CD14-positive monocyte (primary cell): ENCODE results near the gene C16orf82. TPM values are rescaled to one million over a fixed set of nuclear protein-coding genes. Genes with fewer than 3 reads are reported as not detected.
"Not testable (repeated sequence)": the region's sequence is repeated elsewhere in the genome, so short reads cannot be mapped to it uniquely, and the experiment has no call there.

Experiments used
- DNase-seq, 3 donors: peaks; one replicate each; pipeline ENCODE4 v3.0.0-alpha.2; 2011 to 2022
- H2AFZ ChIP-seq: 2 replicates; pipeline ENCODE4 v1.6.0; 2012; ENCODE audit warnings: mild to moderate bottlenecking, low read depth, low read length, inconsistent platforms; ENCODE audit not compliant: insufficient read depth, poor library complexity, severe bottlenecking
- H3K27ac ChIP-seq, 2 donors: 1 replicate in 1 of 2; 2 replicates in 1 of 2; pipeline ENCODE4 v1.5.1; 2012 to 2013; ENCODE audit warnings: low read length in 2 of 2, control low read depth in 1 of 2, inconsistent platforms in 1 of 2, low read depth in 1 of 2, mild to moderate bottlenecking in 1 of 2
- H3K27me3 ChIP-seq, 2 donors: one replicate each; pipeline versions ENCODE4 v1.6.0 to v1.6.1; 2011 to 2013; ENCODE audit warnings: low read length in 2 of 2; ENCODE audit not compliant: control insufficient read depth in 2 of 2, insufficient read depth in 2 of 2
- H3K36me3 ChIP-seq, 2 donors: replicated peaks in 1 of 2; 1 replicate in 1 of 2; 2 replicates in 1 of 2; pipeline versions ENCODE4 v1.5.1 to v1.6.1; 2012 to 2013; ENCODE audit warnings: low read length in 2 of 2, control low read depth in 1 of 2, inconsistent platforms in 1 of 2, mild to moderate bottlenecking in 1 of 2; ENCODE audit not compliant: insufficient read depth in 2 of 2, control insufficient read depth in 1 of 2
- H3K4me1 ChIP-seq, 2 donors: 1 replicate in 1 of 2; 2 replicates in 1 of 2; pipeline versions ENCODE4 v1.5.1 to v1.6.1; 2012 to 2013; ENCODE audit warnings: low read length in 2 of 2, control low read depth in 1 of 2, inconsistent platforms in 1 of 2, mild to moderate bottlenecking in 1 of 2, moderate library complexity in 1 of 2; ENCODE audit not compliant: insufficient read depth in 2 of 2, control insufficient read depth in 1 of 2
- H3K4me2 ChIP-seq: replicated peaks from 2 replicates; pipeline ENCODE3; 2012; ENCODE audit warnings: low read length, moderate library complexity, mild to moderate bottlenecking; ENCODE audit not compliant: poor library complexity, severe bottlenecking; ENCODE audit errors: extremely low read depth
- H3K4me3 ChIP-seq, 3 experiments: fragments of 200-600 bp in 1 of 3; sonication (generic) in 1 of 3; replicated peaks in 1 of 3; 1 replicate in 2 of 3; 2 replicates in 1 of 3; pipeline ENCODE4 v1.5.1; 2011 to 2013; ENCODE audit warnings: low read length in 3 of 3, mild to moderate bottlenecking in 3 of 3, control low read depth in 2 of 3, low read depth in 2 of 3, inconsistent platforms in 1 of 3, moderate library complexity in 1 of 3
- H3K79me2 ChIP-seq: 2 replicates; pipeline ENCODE4 v1.6.0; 2012; ENCODE audit warnings: mild to moderate bottlenecking, control low read depth, inconsistent platforms, low read length, moderate library complexity; ENCODE audit not compliant: insufficient read depth
- H3K9ac ChIP-seq: 2 replicates; pipeline ENCODE4 v1.6.0; 2017; ENCODE audit warnings: low read length, mild to moderate bottlenecking; ENCODE audit not compliant: insufficient read depth, poor library complexity, severe bottlenecking
- H3K9me3 ChIP-seq, 2 donors: replicated peaks in 1 of 2; 1 replicate in 1 of 2; 2 replicates in 1 of 2; pipeline versions ENCODE4 v1.5.1 to v1.6.1; 2012 to 2013; ENCODE audit warnings: low read length in 2 of 2, control low read depth in 1 of 2; ENCODE audit not compliant: control insufficient read depth in 1 of 2, insufficient read depth in 1 of 2
- H4K20me1 ChIP-seq: 2 replicates; pipeline ENCODE4 v1.6.0; 2012; ENCODE audit warnings: mild to moderate bottlenecking, low read length, control low read depth, moderate library complexity; ENCODE audit not compliant: insufficient read depth
- H3K27ac Mint-ChIP-seq, 7 donors: one replicate each; pipeline ENCODE4 v1.8.0; 2020; ENCODE audit warnings: mild to moderate bottlenecking in 7 of 7, mixed read lengths in 7 of 7, moderate library complexity in 6 of 7, inconsistent platforms in 2 of 7
- H3K27me3 Mint-ChIP-seq, 3 donors: one replicate each; pipeline ENCODE4 v1.8.0; 2021 to 2022; ENCODE audit warnings: low read depth in 3 of 3, mild to moderate bottlenecking in 3 of 3, mixed read lengths in 3 of 3, moderate library complexity in 3 of 3, inconsistent platforms in 1 of 3
- H3K36me3 Mint-ChIP-seq, 2 donors: one replicate each; pipeline ENCODE4 v1.8.0; 2020; ENCODE audit warnings: mixed read lengths in 2 of 2, inconsistent platforms in 1 of 2, mild to moderate bottlenecking in 1 of 2
- H3K4me1 Mint-ChIP-seq: one replicate; pipeline ENCODE4 v1.8.0; 2020; ENCODE audit warnings: mild to moderate bottlenecking, mixed read lengths
- H3K4me3 Mint-ChIP-seq, 2 donors: one replicate each; pipeline ENCODE4 v1.8.0; 2020; ENCODE audit warnings: mild to moderate bottlenecking in 2 of 2, mixed read lengths in 2 of 2, moderate library complexity in 1 of 2
- H3K9me3 Mint-ChIP-seq, 7 donors: one replicate each; pipeline ENCODE4 v1.8.0; 2020 to 2022; ENCODE audit warnings: mixed read lengths in 7 of 7, mild to moderate bottlenecking in 6 of 7, moderate library complexity in 6 of 7, inconsistent platforms in 2 of 7
- WGBS: methylation state at CpG from one replicate; pipeline ENCODE4 v1.1.5; 2013; ENCODE audit warnings: missing lambda C conversion rate; ENCODE audit not compliant: insufficient coverage; 5-methylcytosine and 5-hydroxymethylcytosine counted together
- intact Hi-C, 2 donors: fragments of 100-400 bp; cut with micrococcal nuclease; formaldehyde crosslinking; loops; one replicate each; pipeline versions ENCODE4 v1.15.0 to v1.15.1; 2023
- polyA plus RNA-seq, 3 donors: library from polyadenylated mRNA; depleted of rRNA in 1 of 3; unstranded in 2 of 3; stranded (reverse) in 1 of 3; fragments of 300-500 nt in 2 of 3; fragments of >200 nt in 1 of 3; fragmentation: Illumina TruSeq in 2 of 3; gene quantifications; 1 replicate in 2 of 3; 2 replicates in 1 of 3; pipeline ENCODE4 v1.2.3, GENCODE V29; 2012 to 2021
- TF ChIP-seq, protein P1 (sequence below): fragments of 200-600 bp; IDR thresholded peaks from one replicate; pipeline ENCODE4 v1.8.0; 2022; ENCODE audit warnings: antibody characterized with exemption, mild to moderate bottlenecking

Gene C16orf82
- polyA plus RNA-seq, 3 donors: not detected

DNA sequence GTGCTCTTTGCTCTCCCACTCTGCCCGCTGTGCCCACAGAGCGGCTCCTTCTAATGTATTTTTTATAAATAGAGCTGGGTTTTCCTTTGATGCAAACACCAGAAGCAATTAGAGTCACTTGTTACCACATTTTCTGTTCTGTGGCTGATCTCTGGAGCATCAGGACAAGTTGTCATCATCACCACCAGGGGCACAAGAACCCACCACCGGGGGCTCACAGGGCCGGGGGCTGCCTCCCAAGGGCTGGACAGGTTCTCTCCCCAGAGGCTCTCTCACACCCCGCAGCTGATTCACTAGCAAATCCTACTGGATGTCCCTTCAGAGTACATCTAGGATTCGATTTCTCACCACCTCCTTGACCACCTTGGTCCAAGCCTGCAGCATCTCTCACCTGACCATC is 18.5 kb downstream of the C16orf82 start:
- H2AFZ ChIP-seq: no peak overlapping the region
- H3K36me3 ChIP-seq: no peaks in the 10 kb centered on the region
- H4K20me1 ChIP-seq: no peaks in the 10 kb centered on the region
- Mint-ChIP-seq H3K27ac (no peak overlapping the region), H3K4me1 (no peaks in the 10 kb centered on the region), H3K27me3 (peaks cover 2 to 11% (median 3%) of the 10 kb centered on the region in 3 donors), H3K4me3 (no peak overlapping the region), H3K36me3 (no peaks in the 10 kb centered on the region), H3K9me3 (peaks cover 0 to 2% (median 0%) of the 10 kb centered on the region in 7 donors)
- H3K27me3 ChIP-seq: no peaks in the 10 kb centered on the region
- H3K4me1 ChIP-seq: no peaks in the 10 kb centered on the region
- TF ChIP-seq, protein P1, sequence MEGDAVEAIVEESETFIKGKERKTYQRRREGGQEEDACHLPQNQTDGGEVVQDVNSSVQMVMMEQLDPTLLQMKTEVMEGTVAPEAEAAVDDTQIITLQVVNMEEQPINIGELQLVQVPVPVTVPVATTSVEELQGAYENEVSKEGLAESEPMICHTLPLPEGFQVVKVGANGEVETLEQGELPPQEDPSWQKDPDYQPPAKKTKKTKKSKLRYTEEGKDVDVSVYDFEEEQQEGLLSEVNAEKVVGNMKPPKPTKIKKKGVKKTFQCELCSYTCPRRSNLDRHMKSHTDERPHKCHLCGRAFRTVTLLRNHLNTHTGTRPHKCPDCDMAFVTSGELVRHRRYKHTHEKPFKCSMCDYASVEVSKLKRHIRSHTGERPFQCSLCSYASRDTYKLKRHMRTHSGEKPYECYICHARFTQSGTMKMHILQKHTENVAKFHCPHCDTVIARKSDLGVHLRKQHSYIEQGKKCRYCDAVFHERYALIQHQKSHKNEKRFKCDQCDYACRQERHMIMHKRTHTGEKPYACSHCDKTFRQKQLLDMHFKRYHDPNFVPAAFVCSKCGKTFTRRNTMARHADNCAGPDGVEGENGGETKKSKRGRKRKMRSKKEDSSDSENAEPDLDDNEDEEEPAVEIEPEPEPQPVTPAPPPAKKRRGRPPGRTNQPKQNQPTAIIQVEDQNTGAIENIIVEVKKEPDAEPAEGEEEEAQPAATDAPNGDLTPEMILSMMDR: no peak
- no peak overlapping the region for H3K4me2 ChIP-seq
- no peak for DNase-seq
- H3K9me3 ChIP-seq: no peaks in the 10 kb centered on the region
- H3K79me2 ChIP-seq: no peaks in the 10 kb centered on the region
- H3K27ac ChIP-seq: no peak overlapping the region
- 68% methylated on average over 4 of the region's 6 CpGs for WGBS
- no peak overlapping the region for H3K9ac ChIP-seq
- H3K4me3 ChIP-seq: no peak overlapping the region
- intact Hi-C loops: no loop called here

DNA sequence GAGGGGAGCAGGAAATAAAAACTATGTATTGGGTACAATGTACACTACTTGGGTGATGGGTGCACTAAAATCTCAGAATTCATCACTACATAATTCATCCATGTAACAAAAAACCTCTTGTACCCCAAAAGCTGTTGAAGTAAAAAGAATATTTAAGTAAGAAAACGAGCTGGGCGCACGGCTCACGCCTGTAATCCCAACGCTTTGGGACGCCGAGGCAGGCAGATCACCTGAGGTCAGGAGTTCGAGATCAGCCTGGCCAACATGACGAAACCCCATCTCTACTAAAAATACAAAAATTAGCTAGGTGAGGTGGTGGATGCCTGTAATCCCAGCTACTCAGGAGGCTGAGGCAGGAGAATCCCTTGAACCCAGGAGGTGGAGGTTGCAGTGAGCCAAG is 19.3 kb downstream of the C16orf82 start:
- H3K27ac ChIP-seq, H3K4me1 ChIP-seq, H3K9me3 ChIP-seq, H3K9ac ChIP-seq, H3K4me2 ChIP-seq, H2AFZ ChIP-seq, H3K79me2 ChIP-seq, H3K27me3 ChIP-seq, H3K36me3 Mint-ChIP-seq, H3K4me1 Mint-ChIP-seq, H3K4me3 ChIP-seq, H3K27ac Mint-ChIP-seq, H4K20me1 ChIP-seq, H3K36me3 ChIP-seq, intact Hi-C loops, DNase-seq, H3K9me3 Mint-ChIP-seq, H3K4me3 Mint-ChIP-seq: not testable (repeated sequence)
- H3K27me3 Mint-ChIP-seq: peaks cover 3 to 11% (median 7%) of the 10 kb centered on the region in 3 donors
- no CpG with 5 or more reads among the region's 9 CpGs for WGBS
